SK-N-MC (cell line): ENCODE results near the gene PELI2.

Experiments used
- EZH2 ChIP-seq: fragments of 200-600 bp; sonication (generic); IDR thresholded peaks from one replicate; pipeline ENCODE4 v1.6.1; 2017; ENCODE audit warnings: antibody characterized with exemption
- POLR2AphosphoS5 ChIP-seq: IDR thresholded peaks from 2 replicates; pipeline ENCODE4 v1.6.1; 2012; ENCODE audit warnings: mild to moderate bottlenecking, low read depth, low read length, borderline replicate concordance

DNA sequence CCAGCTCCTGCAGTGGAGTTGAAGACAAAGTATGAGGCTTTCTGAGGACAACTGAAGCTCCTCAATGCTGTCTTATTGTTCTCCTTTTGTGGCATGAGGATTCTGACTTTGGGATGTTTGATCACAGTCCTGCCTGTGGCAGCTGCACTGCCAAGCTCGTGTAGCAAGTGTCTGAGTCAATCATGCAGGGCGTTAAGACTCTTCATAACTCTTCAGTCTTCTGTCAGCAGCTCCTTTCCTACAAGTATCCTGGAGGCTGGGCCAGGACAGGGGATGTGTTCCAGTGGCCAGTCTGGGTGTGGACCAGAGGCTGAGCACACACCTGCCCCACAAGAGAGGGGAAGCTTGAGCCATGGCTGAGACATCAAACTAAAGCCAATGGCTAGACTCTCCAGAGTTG, 94.3 kb downstream of the PELI2 start:
- no peak for TF ChIP-seq POLR2AphosphoS5
- no peak for TF ChIP-seq EZH2
